ENCODE data around the gene R3HCC1L.

R3HCC1L gene

DNA sequence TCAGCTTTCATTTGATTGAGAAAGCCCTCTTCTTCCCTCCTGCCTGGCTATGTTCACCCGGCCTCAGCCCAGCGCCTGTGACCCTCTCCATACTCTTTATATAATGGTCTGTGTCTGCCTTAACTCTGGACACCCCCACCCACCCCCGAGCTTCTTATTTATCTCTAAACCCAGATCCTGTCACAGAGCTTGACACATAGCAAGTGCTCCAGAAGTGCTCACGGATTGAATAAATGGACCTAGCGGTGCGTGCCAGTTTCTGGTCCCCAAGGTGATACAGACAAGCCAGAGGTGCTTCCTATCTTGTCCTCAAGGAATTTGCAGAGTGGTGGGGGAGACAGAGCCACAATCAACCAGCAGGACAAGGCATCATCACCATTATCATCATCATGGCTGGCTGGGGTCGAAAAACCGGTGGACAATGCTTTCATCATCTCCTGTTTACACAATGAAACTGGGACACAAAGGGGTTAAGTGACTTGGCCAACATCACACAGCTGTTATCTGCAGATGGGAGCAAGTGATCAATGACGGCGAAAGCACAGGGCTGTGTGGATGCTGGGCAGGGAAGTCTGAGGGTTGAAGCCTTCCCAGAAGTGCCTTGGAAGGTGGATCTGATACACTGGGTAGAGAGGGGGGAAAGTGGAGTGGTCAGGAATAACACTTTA lies 135.8 kb downstream of the R3HCC1L start:
- in situ Hi-C loops (cut with MboI; ENCODE audit: low sequenced_read_pairs), result no loop called here

GRCh38 chr10:98270786-98271185 lies 136.3 kb downstream of the R3HCC1L start:
- in situ Hi-C loops (cut with MboI; ENCODE audit: low sequenced_read_pairs), result no loop called here

DNA sequence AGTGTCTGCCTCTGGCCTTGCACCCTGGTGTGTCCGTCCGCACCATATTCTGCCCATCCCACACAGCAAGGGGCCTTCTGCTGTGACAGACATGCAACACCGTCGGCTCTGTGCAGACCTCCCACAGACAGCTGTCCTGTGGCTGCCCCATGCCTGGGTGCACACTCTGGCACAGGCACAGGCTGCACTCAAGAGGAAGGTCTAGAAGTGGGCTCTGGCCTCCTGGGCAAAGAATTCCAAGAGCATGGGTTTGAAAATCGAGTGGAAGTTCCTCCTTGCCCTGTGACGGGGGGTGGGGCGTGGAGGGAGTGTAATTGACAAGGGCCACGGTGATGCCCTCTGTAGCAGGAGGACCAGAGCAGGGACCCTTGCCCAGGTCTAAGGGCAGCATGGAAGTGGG lies 137.8 kb downstream of the R3HCC1L start:
- in situ Hi-C loops (cut with MboI; ENCODE audit: low sequenced_read_pairs), result no loop called here

GRCh38 chr10:98272656-98273055 lies 138.2 kb downstream of the R3HCC1L start:
- in situ Hi-C loops (cut with MboI; ENCODE audit: low sequenced_read_pairs), result no loop called here

DNA sequence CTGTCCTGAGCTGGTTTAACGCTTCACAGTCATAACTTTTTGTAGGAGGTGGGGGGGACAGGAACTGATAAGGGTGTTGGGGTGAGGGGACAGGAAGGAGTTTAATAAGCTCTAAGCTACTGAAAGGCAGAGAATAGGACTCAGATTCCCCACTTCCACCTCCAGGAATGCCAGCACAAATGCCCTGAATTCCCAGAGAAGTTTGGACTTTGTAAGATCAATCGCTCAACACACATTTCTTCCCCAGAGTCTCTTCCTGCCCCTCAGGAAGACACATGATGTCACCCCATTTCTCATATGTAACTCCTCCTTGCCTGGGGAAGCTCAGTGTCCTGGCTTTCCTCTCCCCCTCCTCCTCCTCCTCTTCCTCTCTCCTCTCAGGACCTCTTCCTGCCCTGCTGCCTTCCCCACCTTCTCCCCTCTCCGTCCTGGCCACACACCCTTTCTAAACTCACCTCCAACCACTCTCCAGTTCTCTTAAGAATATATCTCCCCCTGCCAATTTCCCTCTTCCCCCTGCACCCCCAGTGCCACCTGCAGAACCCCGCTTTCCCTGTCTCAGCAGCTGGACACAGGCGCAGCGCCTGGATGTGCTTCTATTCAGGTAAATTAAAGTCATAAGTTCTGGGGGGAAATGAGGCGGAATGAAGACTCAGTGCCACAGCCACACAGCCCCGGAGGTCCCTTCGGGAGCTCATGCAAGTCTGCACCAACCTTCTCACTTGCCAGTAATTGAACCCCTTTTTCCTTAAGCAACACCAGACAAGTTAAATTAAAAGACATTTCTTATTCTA lies 138.8 kb downstream of the R3HCC1L start:
- in situ Hi-C loops (cut with MboI; ENCODE audit: low sequenced_read_pairs), result no loop called here

DNA sequence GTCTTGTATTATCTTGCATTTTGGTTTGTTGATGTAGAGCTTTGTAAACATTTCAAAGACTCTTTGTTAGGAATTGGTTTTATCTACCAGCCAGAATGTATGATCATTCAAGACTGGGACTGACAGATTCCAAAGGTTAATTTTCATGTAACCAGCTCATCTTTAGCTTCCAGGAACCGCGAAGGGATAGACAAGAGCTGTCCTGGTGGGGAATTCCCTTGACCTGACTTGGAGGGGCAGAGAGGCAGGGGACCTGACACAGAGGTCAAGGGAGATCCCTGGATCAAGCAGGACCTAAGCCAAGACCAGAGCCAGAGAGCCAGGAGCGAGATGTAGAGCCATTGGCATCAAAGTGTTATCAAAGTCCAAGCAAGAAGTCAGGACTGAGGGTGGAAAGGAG lies 140.1 kb downstream of the R3HCC1L start:
- in situ Hi-C loops (cut with MboI; ENCODE audit: low sequenced_read_pairs), result no loop called here

DNA sequence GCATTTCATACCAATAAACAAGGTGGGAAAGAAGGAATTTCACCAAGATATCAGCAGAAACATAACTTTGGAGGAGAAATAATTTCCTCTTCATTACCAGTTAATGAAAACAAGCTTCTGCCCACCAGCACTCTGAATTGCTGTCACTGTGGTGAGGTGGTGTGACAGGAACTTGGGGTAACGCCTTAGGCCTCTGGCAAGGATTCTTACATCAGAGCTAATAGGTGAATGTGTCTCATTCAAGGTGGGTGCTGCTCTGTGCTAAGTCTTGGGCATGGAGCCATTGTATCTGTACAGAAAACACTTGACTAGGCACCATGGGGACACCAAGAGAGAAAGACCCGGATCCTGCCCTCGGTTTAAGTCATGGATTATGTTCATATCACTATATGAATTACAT lies 141.9 kb downstream of the R3HCC1L start:
- in situ Hi-C loops (cut with MboI; ENCODE audit: low sequenced_read_pairs), result no loop called here

- in situ Hi-C loops (cut with MboI; ENCODE audit: low sequenced_read_pairs), result no loop called here
These were observed 151.0 kb downstream of the R3HCC1L start for GRCh38 chr10:98285416-98285815.

- in situ Hi-C loops (cut with MboI; ENCODE audit: low sequenced_read_pairs), result no loop called here
These were observed 152.0 kb downstream of the R3HCC1L start for GRCh38 chr10:98286419-98286818.

GRCh38 chr10:98287321-98287720 lies 152.9 kb downstream of the R3HCC1L start:
- in situ Hi-C loops (cut with MboI; ENCODE audit: low sequenced_read_pairs), result no loop called here

- in situ Hi-C loops (cut with MboI; ENCODE audit: low sequenced_read_pairs), result no loop called here
These were observed 155.3 kb downstream of the R3HCC1L start for GRCh38 chr10:98289802-98290209.

DNA sequence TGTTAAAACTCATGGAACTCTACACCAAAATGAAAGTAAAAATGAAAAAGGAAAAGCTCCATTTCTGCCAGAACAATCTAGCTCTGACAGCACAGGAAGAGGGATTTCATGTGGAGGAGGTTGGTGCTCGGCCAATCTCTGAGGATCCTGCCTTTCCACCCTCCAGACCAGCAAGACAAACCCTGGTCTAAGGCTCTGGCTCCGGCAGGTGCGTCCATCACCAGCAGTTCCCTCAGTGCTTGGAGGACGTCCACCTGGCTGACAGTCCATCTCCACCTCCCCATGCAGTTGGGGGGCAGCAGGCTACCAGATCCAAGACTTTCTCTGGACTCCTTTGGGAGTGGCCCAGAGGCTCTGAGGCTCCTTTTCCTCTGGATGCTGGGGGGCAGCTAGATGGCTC lies 158.5 kb downstream of the R3HCC1L start:
- in situ Hi-C loops (cut with MboI; ENCODE audit: low sequenced_read_pairs), result no loop called here

DNA sequence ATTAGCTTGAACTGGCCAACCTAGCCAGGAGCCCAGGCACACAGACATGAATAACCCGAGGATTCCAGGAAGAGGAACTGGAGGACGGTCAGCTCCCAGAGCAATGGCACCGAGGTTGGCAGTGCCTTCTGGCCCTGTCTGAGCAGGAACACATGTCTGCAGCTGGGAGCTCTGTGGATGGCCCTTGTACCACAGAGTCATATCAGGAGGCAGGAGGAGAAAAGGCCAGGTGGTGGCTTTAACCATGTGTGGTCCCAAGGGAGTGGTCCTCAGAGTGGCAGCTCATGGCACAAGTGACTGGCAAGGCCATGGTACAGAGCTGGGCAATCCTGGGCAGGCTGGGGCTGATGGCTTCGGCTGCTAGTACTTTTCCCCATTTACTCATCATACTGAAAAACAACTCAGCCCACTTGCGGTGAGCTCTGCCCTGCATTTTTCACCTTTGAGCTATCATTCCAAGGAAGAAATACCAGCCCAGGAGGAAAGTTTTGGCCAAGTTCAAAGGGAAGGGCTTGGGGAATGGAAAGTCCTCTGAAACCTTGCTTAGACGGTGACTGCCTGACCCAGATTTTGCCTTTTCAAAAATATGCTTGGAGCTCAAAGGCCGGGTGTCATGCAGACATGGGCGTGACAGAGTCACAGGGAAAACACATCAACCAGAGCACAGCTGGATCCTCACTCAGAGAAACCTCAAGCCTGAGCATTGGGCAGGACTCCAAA lies 159.3 kb downstream of the R3HCC1L start:
- in situ Hi-C loops (cut with MboI; ENCODE audit: low sequenced_read_pairs), result no loop called here

DNA sequence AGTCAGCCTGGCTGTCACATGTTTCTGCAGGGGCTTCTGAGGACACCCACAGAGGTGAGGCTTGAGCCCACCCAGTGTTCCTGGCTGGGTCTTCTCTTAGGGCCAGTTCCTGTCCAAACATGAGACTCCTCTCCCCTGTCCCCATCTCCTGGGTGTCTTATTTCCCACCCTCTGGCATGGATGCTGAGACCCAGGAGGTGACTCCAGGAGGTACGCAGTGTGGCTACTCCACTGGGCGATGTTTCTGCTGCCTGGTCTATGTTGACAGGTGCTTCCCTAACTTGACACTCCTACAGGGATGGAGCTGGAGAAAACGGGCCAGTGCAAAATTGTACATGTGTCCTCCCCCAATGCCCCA lies 159.8 kb downstream of the R3HCC1L start:
- in situ Hi-C loops (cut with MboI; ENCODE audit: low sequenced_read_pairs), result no loop called here
